Vagina (tissue), 2 donors: ENCODE measurements around the gene ARMH4. TPM values are rescaled to one million over a fixed set of nuclear protein-coding genes. Genes with fewer than 3 reads are reported as not detected.

Experiments used
- DNase-seq, 2 donors: peaks; one replicate each; pipeline ENCODE4 v3.0.0-alpha.2; 2017; ENCODE audit errors: extremely low spot score in 2 of 2
- H3K27ac ChIP-seq: fragments of 200-600 bp; sonication (generic); one replicate; pipeline ENCODE4 v1.5.1; 2019
- H3K27me3 ChIP-seq: fragments of 200-600 bp; sonication (generic); one replicate; pipeline ENCODE4 v1.5.1; 2019
- H3K36me3 ChIP-seq, 2 donors: fragments of 200-600 bp; sonication (generic); one replicate each; pipeline ENCODE4 v1.5.1; 2017 to 2019
- H3K4me1 ChIP-seq: fragments of 200-600 bp; sonication (generic); one replicate; pipeline ENCODE4 v1.5.1; 2019
- H3K4me3 ChIP-seq, 2 donors: fragments of 200-600 bp; sonication (generic); 1 replicate in 1 of 2; 2 replicates in 1 of 2; pipeline ENCODE4 v1.5.1; 2016 to 2019
- H3K9me3 ChIP-seq: fragments of 200-600 bp; sonication (generic); one replicate; pipeline ENCODE4 v1.5.1; 2019
- CTCF ChIP-seq, 3 experiments: fragments of 450-650 bp in 2 of 3; fragments of 200-600 bp in 1 of 3; sonication (generic) in 1 of 3; IDR thresholded peaks; one replicate each; pipeline ENCODE4 v1.5.1; 2017 to 2019; ENCODE audit warnings: antibody characterized with exemption in 3 of 3, mild to moderate bottlenecking in 2 of 3, moderate library complexity in 2 of 3
- POLR2A ChIP-seq, 2 donors: fragments of 450-650 bp; IDR thresholded peaks; one replicate each; pipeline ENCODE4 v1.6.1; 2017; ENCODE audit warnings: antibody characterized with exemption in 2 of 2, mild to moderate bottlenecking in 2 of 2, moderate library complexity in 2 of 2
- POLR2AphosphoS5 ChIP-seq, 2 donors: sonication (generic); formaldehyde crosslinking; IDR thresholded peaks; one replicate each; pipeline ENCODE4 v1.9.0; 2017; ENCODE audit warnings: antibody characterized with exemption in 2 of 2, mild to moderate bottlenecking in 2 of 2, low read depth in 1 of 2; ENCODE audit not compliant: insufficient read depth in 1 of 2
- intact Hi-C: fragments of 100-400 bp; cut with DNase I; formaldehyde crosslinking; loops from one replicate; pipeline ENCODE4 v1.15.1; 2023
- total RNA-seq: library from RNA; depleted of rRNA; stranded (reverse); fragments of >200 nt; gene quantifications from one replicate; pipeline ENCODE4 v1.2.3, GENCODE V29; 2016

Gene ARMH4
- total RNA-seq, 1 donor from 2014 or later: 5.2 TPM

- no peaks in the 10 kb centered on the region for H3K27me3 ChIP-seq
- peaks cover 7% of the 10 kb centered on the region for H3K4me1 ChIP-seq
- H3K36me3 ChIP-seq: no peaks in the 10 kb centered on the region
- no peaks in the 10 kb centered on the region for H3K9me3 ChIP-seq
- intact Hi-C loops: no loop called here
- no peak overlapping the region for H3K27ac ChIP-seq
- TF ChIP-seq CTCF (IDR thresholded peaks at IDR 0.05) (no peak), POLR2A (IDR thresholded peaks at IDR 0.05) (no peak), POLR2AphosphoS5 (IDR thresholded peaks at IDR 0.05; ENCODE audit: insufficient read depth in 1 of 2, low read depth in 1 of 2) (no peak)
- no peak overlapping the region for H3K4me3 ChIP-seq
- no peak for DNase-seq
These were observed 163.6 kb downstream of the ARMH4 start for GRCh38 chr14:57988445-57988844.

- intact Hi-C loops: no loop called here
- Histone ChIP-seq H3K4me3 (no peak overlapping the region), H3K9me3 (no peaks in the 10 kb centered on the region), H3K36me3 (no peaks in the 10 kb centered on the region), H3K4me1 (peaks cover 7% of the 10 kb centered on the region), H3K27ac (no peak overlapping the region), H3K27me3 (no peaks in the 10 kb centered on the region)
- DNase-seq: no peak
- TF ChIP-seq POLR2A (IDR thresholded peaks at IDR 0.05) (no peak), CTCF (IDR thresholded peaks at IDR 0.05) (no peak), POLR2AphosphoS5 (IDR thresholded peaks at IDR 0.05; ENCODE audit: insufficient read depth in 1 of 2, low read depth in 1 of 2) (no peak)
These were observed 164.3 kb downstream of the ARMH4 start for GRCh38 chr14:57987596-57988300.

- Histone ChIP-seq H3K27ac (no peak overlapping the region), H3K27me3 (no peaks in the 10 kb centered on the region), H3K36me3 (no peaks in the 10 kb centered on the region), H3K4me1 (peaks cover 7% of the 10 kb centered on the region), H3K9me3 (no peaks in the 10 kb centered on the region), H3K4me3 (no peak overlapping the region)
- intact Hi-C loops: no loop called here
- TF ChIP-seq CTCF (IDR thresholded peaks at IDR 0.05) (no peak), POLR2AphosphoS5 (IDR thresholded peaks at IDR 0.05; ENCODE audit: insufficient read depth in 1 of 2, low read depth in 1 of 2) (no peak), POLR2A (IDR thresholded peaks at IDR 0.05) (no peak)
- DNase-seq: no peak
These were observed 165.0 kb downstream of the ARMH4 start for GRCh38 chr14:57987051-57987450.

GRCh38 chr14:57982804-57983634 is 169.0 kb downstream of the ARMH4 start:
- no peaks in the 10 kb centered on the region for H3K36me3 ChIP-seq
- TF ChIP-seq POLR2A (IDR thresholded peaks at IDR 0.05) (no peak), POLR2AphosphoS5 (IDR thresholded peaks at IDR 0.05; ENCODE audit: insufficient read depth in 1 of 2, low read depth in 1 of 2) (no peak), CTCF (IDR thresholded peaks at IDR 0.05) (no peak)
- peaks cover 4% of the 10 kb centered on the region for H3K4me1 ChIP-seq
- no peak overlapping the region for H3K27ac ChIP-seq
- no peaks in the 10 kb centered on the region for H3K27me3 ChIP-seq
- no peak overlapping the region for H3K4me3 ChIP-seq
- intact Hi-C loops: no loop called here
- H3K9me3 ChIP-seq: no peaks in the 10 kb centered on the region
- no peak for DNase-seq
